HG03378 (cell line): ENCODE measurements around the gene RSPRY1.

Experiments
- ATAC-seq: cut with Tn5 transposase; IDR thresholded peaks from one replicate; pipeline ENCODE4 v1.9.1; 2021; ENCODE audit warnings: mild to moderate bottlenecking, moderate library complexity; ENCODE audit not compliant: unreplicated experiment

The RSPRY1 gene

DNA sequence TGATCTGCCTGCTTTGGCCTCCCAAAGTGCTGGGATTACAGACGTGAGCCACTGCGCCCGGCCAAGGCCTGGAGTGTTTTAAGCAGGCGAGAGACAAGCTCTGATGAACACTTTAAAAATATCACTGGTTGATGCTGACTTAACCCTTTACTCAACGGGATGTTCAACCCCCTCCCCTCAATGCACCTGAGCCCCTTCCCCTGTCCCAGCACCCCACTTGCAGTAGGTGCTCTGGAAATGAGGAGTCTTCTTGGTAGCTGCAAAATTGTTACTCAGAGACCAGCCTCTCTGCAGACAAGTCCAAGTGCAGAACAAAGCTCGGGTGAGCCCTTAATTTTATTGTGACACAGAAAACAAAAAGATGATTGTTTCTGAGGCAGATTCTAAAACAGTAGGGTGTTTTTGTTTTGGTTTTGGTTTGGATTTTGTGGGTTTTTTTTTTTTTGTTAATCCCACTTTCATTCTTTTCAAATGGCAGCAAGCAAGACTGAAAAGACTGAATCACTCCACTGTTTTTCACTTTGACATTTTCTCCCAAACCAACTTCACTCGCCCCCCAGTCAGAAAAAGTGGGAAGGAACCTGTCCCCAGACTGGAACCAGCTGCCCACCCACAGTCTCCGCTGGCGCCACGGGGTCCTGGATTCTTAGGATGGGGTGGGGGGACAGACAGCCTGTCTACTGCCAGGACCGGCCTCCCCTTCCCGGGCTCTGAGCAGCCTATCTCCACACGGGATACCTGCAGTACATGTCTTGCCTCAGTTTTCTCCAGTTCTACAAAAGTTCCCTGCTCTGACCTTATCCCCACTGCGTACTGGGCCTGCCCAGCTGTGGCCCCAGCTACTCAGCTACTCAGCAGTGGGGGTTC, 103.5 kb downstream of the RSPRY1 start:
- ATAC-seq, result no peak
